Natural killer cell (primary cell): Measurements from ENCODE around the gene NBPF8. TPM values are rescaled to one million over a fixed set of nuclear protein-coding genes. Genes with fewer than 3 reads are reported as not detected.
"Not testable (repeated sequence)": the region's sequence is repeated elsewhere in the genome, so short reads cannot be mapped to it uniquely, and the experiment has no call there.

Experiments
- ATAC-seq, 3 donors: fragments of 150-1000 bp in 2 of 3; fragments of 200-7000 bp in 1 of 3; cut with Tn5 transposase; 1 replicate in 1 of 3; 2 replicates in 2 of 3; pipeline ENCODE4 v1.10.0; 2021; ENCODE audit warnings: mild to moderate bottlenecking in 2 of 3, moderate library complexity in 2 of 3
- DNase-seq, 2 donors: peaks; one replicate each; pipeline versions ENCODE4 v3.0.0 to v3.0.0-alpha.2; 2013 to 2021; ENCODE audit warnings: mixed read lengths in 1 of 2
- H3K27ac ChIP-seq: one replicate; pipeline ENCODE4 v1.5.1; 2013; ENCODE audit warnings: mild to moderate bottlenecking, low read length
- H3K27me3 ChIP-seq: one replicate; pipeline ENCODE4 v1.6.1; 2013; ENCODE audit warnings: low read length; ENCODE audit not compliant: control insufficient read depth, insufficient read depth
- H3K36me3 ChIP-seq: one replicate; pipeline ENCODE4 v1.6.1; 2013; ENCODE audit warnings: low read length; ENCODE audit not compliant: control insufficient read depth, insufficient read depth
- H3K4me1 ChIP-seq: one replicate; pipeline ENCODE4 v1.6.1; 2013; ENCODE audit warnings: low read length; ENCODE audit not compliant: control insufficient read depth, insufficient read depth
- H3K4me3 ChIP-seq: one replicate; pipeline ENCODE4 v1.5.1; 2013; ENCODE audit warnings: low read length
- H3K9me3 ChIP-seq: one replicate; pipeline ENCODE4 v1.6.1; 2013; ENCODE audit warnings: low read length; ENCODE audit not compliant: control insufficient read depth, insufficient read depth
- H3K27ac Mint-ChIP-seq, 2 donors: one replicate each; pipeline ENCODE4 v1.8.0; 2022; ENCODE audit warnings: mild to moderate bottlenecking in 2 of 2, mixed read lengths in 2 of 2, moderate library complexity in 1 of 2
- H3K27me3 Mint-ChIP-seq, 2 donors: one replicate each; pipeline ENCODE4 v1.8.0; 2022; ENCODE audit warnings: low read depth in 2 of 2, mixed read lengths in 2 of 2
- H3K36me3 Mint-ChIP-seq: one replicate; pipeline ENCODE4 v1.8.0; 2022; ENCODE audit warnings: mixed read lengths
- H3K4me1 Mint-ChIP-seq, 2 donors: one replicate each; pipeline ENCODE4 v1.8.0; 2022; ENCODE audit warnings: mixed read lengths in 2 of 2
- H3K4me3 Mint-ChIP-seq: one replicate; pipeline ENCODE4 v1.8.0; 2022; ENCODE audit warnings: mild to moderate bottlenecking, moderate library complexity, mixed read lengths
- H3K9me3 Mint-ChIP-seq, 2 donors: one replicate each; pipeline ENCODE4 v1.8.0; 2022; ENCODE audit warnings: mixed read lengths in 2 of 2
- WGBS: methylation state at CpG from one replicate; pipeline ENCODE4 v1.1.7; 2013; ENCODE audit warnings: missing lambda C conversion rate; ENCODE audit not compliant: insufficient coverage; 5-methylcytosine and 5-hydroxymethylcytosine counted together
- intact Hi-C: fragments of 100-400 bp; cut with micrococcal nuclease; formaldehyde crosslinking; loops from one replicate; pipeline ENCODE4 v1.14.2; 2022
- total RNA-seq, 4 donors: library from RNA; stranded (reverse); fragments of 120-200 nt in 1 of 4; gene quantifications; one replicate each; pipeline versions ENCODE4 v1.2.3 to v1.2.4, GENCODE V29; 2013 to 2022

NBPF8 gene
- total RNA-seq, 3 donors from 2014 or later (not counting 1 experiment from before 2014, with no cell fraction given), result 5.1 to 31.6 (median 8.5) TPM

DNA sequence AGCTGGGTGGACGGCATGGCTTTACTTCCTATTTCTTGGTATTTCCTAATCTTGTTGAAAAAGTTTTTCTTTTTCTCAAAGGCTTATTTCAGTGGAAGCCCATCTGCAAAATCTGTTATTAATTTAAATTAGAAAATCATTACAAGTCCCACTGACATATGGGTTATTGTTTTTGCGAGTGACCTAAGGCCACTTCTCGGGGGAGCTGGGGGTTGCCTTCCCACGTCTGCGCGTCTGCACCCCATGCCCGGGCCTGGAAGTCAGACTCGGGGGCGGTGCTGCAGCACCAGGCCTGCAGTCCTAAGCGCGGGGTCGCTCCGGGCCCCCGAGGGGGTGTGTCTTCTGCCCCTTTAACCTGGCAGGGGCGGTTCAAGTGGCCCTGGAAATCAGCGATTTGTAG, 384 bp upstream of the NBPF8 start:
- ATAC-seq, DNase-seq, H3K36me3 ChIP-seq, intact Hi-C loops, H3K27ac Mint-ChIP-seq, H3K4me1 ChIP-seq, H3K27ac ChIP-seq, H3K27me3 Mint-ChIP-seq, H3K27me3 ChIP-seq, H3K4me1 Mint-ChIP-seq, H3K36me3 Mint-ChIP-seq, H3K9me3 Mint-ChIP-seq, H3K9me3 ChIP-seq: not testable (repeated sequence)
- H3K4me3 Mint-ChIP-seq, result peak overlapping the region; percentile 31
- WGBS, result no CpG with 5 or more reads among the region's 16 CpGs
- peak overlapping the region; percentile 46 for H3K4me3 ChIP-seq

DNA sequence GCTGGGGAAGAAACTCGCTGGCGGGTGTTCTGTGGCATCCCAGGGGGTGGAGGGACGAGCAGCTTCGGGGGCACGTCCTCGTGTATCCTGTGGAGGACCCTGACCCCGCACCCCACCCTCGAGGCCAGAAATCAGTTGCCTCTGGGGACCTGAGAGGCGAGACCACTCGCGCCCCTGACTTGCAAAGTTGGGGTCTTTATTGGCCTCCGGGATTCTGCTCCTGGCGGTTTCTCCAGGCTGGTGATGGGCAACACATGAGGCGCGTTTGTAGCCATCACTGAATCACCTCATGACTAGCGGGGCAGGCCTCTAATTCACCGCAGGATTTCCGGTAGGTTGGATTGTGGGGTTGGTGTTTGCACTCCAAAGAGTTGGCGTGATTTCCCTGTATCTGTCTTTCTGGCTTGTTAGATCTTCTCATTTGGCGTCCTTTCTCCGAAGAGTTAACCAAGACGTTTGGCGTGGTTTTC, 692 bp downstream of the NBPF8 start:
- H3K9me3 ChIP-seq, H3K27me3 Mint-ChIP-seq, H3K4me1 ChIP-seq, H3K36me3 Mint-ChIP-seq, H3K36me3 ChIP-seq, H3K4me1 Mint-ChIP-seq, intact Hi-C loops, H3K27me3 ChIP-seq, H3K9me3 Mint-ChIP-seq, H3K27ac ChIP-seq: not testable (repeated sequence)
- peak in 2 of 3 donors; percentile 44 to 49 for ATAC-seq
- peak overlapping the region; percentile 16 to 70 for H3K27ac Mint-ChIP-seq
- peak overlapping the region; percentile 84 for H3K4me3 Mint-ChIP-seq
- peak; percentile 20 to 51 for DNase-seq
- WGBS, result under 1% methylated on average over 17 of the region's 23 CpGs
- H3K4me3 ChIP-seq, result peak overlapping the region; percentile 46

- H3K27me3 Mint-ChIP-seq, H3K36me3 Mint-ChIP-seq, DNase-seq, H3K27me3 ChIP-seq, H3K27ac ChIP-seq, H3K27ac Mint-ChIP-seq, H3K36me3 ChIP-seq, H3K4me3 ChIP-seq, H3K4me1 ChIP-seq, H3K9me3 ChIP-seq, H3K4me1 Mint-ChIP-seq, ATAC-seq, intact Hi-C loops, H3K9me3 Mint-ChIP-seq, H3K4me3 Mint-ChIP-seq: not testable (repeated sequence)
- 50% methylated on average over 3 of the region's 7 CpGs for WGBS
Measured at GRCh38 chr1:120425063-120425462, 10.2 kb downstream of the NBPF8 start.

DNA sequence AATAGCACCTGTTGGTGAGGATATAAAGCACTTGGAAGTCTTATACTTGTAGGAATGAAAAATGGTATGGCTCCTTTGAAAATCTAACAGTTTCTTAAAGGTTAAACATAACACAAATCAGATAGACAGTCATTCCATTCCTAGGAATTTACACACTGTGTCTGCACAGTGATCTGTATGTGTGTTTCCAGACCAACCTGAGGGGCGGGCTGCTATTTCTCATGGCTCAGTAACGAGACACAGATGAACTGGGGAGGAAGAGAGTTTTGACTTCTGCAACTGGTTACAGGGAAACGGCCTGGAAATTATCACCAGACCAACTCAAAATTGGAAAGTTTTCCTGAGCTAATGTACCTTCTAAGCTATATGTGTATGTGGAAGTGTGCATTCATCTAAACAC, 16.8 kb downstream of the NBPF8 start:
- H3K27me3 Mint-ChIP-seq, result not testable (repeated sequence)
- no CpG with 5 or more reads among the region's 3 CpGs for WGBS

GRCh38 chr1:120433831-120434230, 19.0 kb downstream of the NBPF8 start:
- H3K4me1 ChIP-seq, H3K9me3 ChIP-seq, H3K36me3 Mint-ChIP-seq, intact Hi-C loops, H3K9me3 Mint-ChIP-seq, H3K27me3 Mint-ChIP-seq, ATAC-seq, DNase-seq, H3K4me3 ChIP-seq, H3K27ac ChIP-seq, H3K27ac Mint-ChIP-seq, H3K36me3 ChIP-seq, H3K4me1 Mint-ChIP-seq, H3K4me3 Mint-ChIP-seq, H3K27me3 ChIP-seq: not testable (repeated sequence)
- 95% methylated on average over 4 of the region's 18 CpGs for WGBS

More for the DNA sequence above, 16.8 kb downstream of the NBPF8 start:
- intact Hi-C loops, ATAC-seq, H3K4me3 ChIP-seq, H3K36me3 ChIP-seq, H3K4me1 Mint-ChIP-seq, DNase-seq, H3K27me3 ChIP-seq, H3K36me3 Mint-ChIP-seq, H3K27ac ChIP-seq, H3K27ac Mint-ChIP-seq, H3K4me1 ChIP-seq, H3K9me3 ChIP-seq, H3K4me3 Mint-ChIP-seq, H3K9me3 Mint-ChIP-seq: not testable (repeated sequence)

DNA sequence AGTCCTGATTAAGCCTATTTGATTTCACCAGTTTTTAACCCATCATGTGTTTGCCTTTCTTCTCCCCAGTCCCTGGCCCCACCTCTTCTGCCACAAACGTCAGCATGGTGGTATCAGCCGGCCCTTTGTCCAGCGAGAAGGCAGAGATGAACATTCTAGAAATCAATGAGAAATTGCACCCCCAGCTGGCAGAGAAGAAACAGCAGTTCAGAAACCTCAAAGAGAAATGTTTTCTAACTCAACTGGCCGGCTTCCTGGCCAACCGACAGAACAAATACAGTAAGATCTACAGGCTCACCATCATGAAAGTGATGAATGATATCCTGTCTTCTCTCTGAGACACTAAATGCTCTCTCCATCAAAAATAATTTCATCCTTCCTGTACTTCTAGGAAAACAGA, 34.3 kb downstream of the NBPF8 start:
- intact Hi-C loops, H3K9me3 ChIP-seq, H3K27me3 Mint-ChIP-seq, H3K4me3 Mint-ChIP-seq, DNase-seq, H3K27ac Mint-ChIP-seq, H3K36me3 Mint-ChIP-seq, H3K9me3 Mint-ChIP-seq, H3K4me3 ChIP-seq, H3K4me1 Mint-ChIP-seq, H3K27me3 ChIP-seq, H3K4me1 ChIP-seq, H3K36me3 ChIP-seq, ATAC-seq, H3K27ac ChIP-seq: not testable (repeated sequence)
- WGBS, result no CpG with 5 or more reads among the region's 5 CpGs

Other genes starting within 250 kb of the NBPF8 start
- 10 to 100 TPM; 30.5 to 39.7 (median 30.8) TPM for gene SEC22B, start 238.5 kb upstream of the NBPF8 start, total RNA-seq